ENCODE data around the gene TMEM59L. TPM values are rescaled to one million over a fixed set of nuclear protein-coding genes. Genes with fewer than 3 reads are reported as not detected.
A peak's percentile ranks its signal among the peaks of the same experiment; 100 is the strongest.

TMEM59L gene
- total and polyA plus RNA-seq, 2 of the 13 experiments (the other 11 are each of a cell fraction or from before 2014, with no cell fraction given), result 0.97 to 5.5 TPM

GRCh38 chr19:18662972-18663732 lies 50.5 kb downstream of the TMEM59L start:
- WGBS (ENCODE audit: low lambda C conversion rate), result 68% methylated on average over 4 of the region's 15 CpGs
- H4K20me1 ChIP-seq (ENCODE audit: insufficient read depth, low read length), result no peaks in the 10 kb centered on the region
- BruUV-seq (replicated peaks), result no TSS peak
- H3K9ac ChIP-seq (ENCODE audit: insufficient read depth, low read depth, low read length), result peak overlapping the region; percentile 22; the same call in 1 of the 2 replicates
- no peak for DNase-seq (ENCODE audit: low spot score)
- H3K9me3 ChIP-seq (ENCODE audit: low read length), result no peaks in the 10 kb centered on the region
- in situ Hi-C loops (cut with HindIII; ENCODE audit: extremely low pct_ligation_motif_present, low pct_unique_long_range_greater_than_20kb), result no loop called here
- no peak overlapping the region for H3K4me3 ChIP-seq (replicated peaks in 1 of 3; ENCODE audit: insufficient read depth in 1 of 3, low read depth in 2 of 3, low read length in 3 of 3)
- ChIA-PET CTCF (ENCODE audit: low intra/inter-chr PET ratio, low total read pairs) (no interaction called here), POLR2A (no interaction called here)
- no peaks in the 10 kb centered on the region for H3K79me2 ChIP-seq (ENCODE audit: insufficient read depth, low read length)
- TF ChIP-seq ATAD3A (CRISPR knock-in tag; IDR thresholded peaks at IDR 0.05) (no peak), NFE2L1 (CRISPR knock-in tag; IDR thresholded peaks at IDR 0.05; ENCODE audit: borderline replicate concordance) (no peak), CTCF (CRISPR knock-in tag; IDR thresholded peaks at IDR 0.05) (no peak), TRIM22 (IDR thresholded peaks at IDR 0.05) (no peak), BCL6 (CRISPR knock-in tag; IDR thresholded peaks at IDR 0.05) (0 out of 2 replicates have a peak, but pooled peaks have one; percentile 26), HNF4A (CRISPR knock-in tag; IDR thresholded peaks at IDR 0.05) (peak; percentile 10; the same call in 1 of the 2 replicates), ZNF710 (CRISPR knock-in tag; IDR thresholded peaks at IDR 0.05; ENCODE audit: borderline replicate concordance) (no peak)
- ATAC-seq, result peak; percentile 24
- H3K4me2 ChIP-seq (ENCODE audit: low read depth, low read length), result no peak overlapping the region
- peaks cover 10% of the 10 kb centered on the region for H3K4me1 ChIP-seq (ENCODE audit: insufficient read depth, low read length)
- no peaks in the 10 kb centered on the region for H3K27me3 ChIP-seq (ENCODE audit: control insufficient read depth in 1 of 2, insufficient read depth in 2 of 2, low read length in 2 of 2)
- no peak overlapping the region for H2AFZ ChIP-seq (ENCODE audit: low read length)
- H3K36me3 ChIP-seq (replicated peaks in 1 of 2; ENCODE audit: control insufficient read depth in 1 of 2, insufficient read depth in 2 of 2, low read length in 2 of 2), result peaks cover 2 to 6% of the 10 kb centered on the region in 2 experiments; a peak in 3 of 5 replicates
- intact Hi-C loops (cut with micrococcal nuclease; ENCODE audit: unreplicated experiment), result no loop called here
- no peak for FAIRE-seq
- no peak overlapping the region for H3K27ac ChIP-seq (ENCODE audit: extremely low read length, insufficient read depth, low read length)
